NT2/D1 (cell line): ENCODE data around the gene CPZ.

Experiments
- YY1 ChIP-seq: IDR thresholded peaks from 2 replicates; pipeline ENCODE4 v1.6.1; 2011; ENCODE audit not compliant: insufficient read length, insufficient read depth
- ZNF274 ChIP-seq: IDR thresholded peaks from 2 replicates; pipeline ENCODE4 v1.6.1; 2011; ENCODE audit warnings: mild to moderate bottlenecking, low read depth, low read length

DNA sequence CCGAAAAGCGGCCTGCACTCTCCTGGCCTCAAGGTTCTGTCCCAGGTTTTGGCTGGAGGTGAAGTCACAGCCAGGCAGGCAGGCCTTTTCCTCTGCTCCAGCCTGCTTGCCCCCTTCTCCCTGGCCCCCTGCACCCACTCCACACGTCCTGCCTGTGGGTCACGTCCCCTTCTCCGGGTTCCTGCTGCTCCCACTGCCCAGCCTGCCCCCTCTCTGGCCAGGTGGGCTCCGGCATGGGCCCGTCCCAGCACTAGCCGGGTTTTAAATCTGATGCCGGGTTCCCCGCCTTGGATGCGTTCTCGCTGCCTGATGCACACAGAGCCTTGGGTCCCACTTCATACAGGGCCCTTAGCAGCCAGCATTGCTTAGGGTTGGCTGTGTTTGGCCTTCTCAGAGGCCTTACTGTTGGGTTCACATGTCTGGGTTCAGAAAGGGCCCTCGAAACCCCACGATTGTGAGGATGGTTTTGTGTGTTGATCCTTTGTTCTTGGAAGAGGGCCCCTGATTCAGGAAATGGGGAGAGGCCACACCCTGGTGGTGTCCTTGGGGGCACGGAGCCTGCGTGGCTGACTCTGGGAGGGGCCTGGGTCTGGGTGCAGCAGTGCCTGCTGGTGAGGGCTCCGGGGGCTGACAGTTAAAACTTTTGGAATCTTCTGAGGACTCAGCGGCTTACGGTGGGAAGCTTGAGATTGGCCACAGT is 6.0 kb downstream of the CPZ start:
- TF ChIP-seq YY1 (no peak), ZNF274 (no peak)
